DMS 273 treated with DMSO at 0.1 percent for 48 hours (cell line): Measurements from ENCODE around the gene MSTN.
"Not testable (repeated sequence)": the region's sequence is repeated elsewhere in the genome, so short reads cannot be mapped to it uniquely, and the experiment has no call there.

Source experiments
- DNase-seq: peaks from one replicate; lab custom pipeline; 2025; lab: John Stamatoyannopoulos, UW

The MSTN gene

GRCh38 chr2:190063624-190064023 is 1.1 kb upstream of the MSTN start:
- DNase-seq, result no peak

DNA sequence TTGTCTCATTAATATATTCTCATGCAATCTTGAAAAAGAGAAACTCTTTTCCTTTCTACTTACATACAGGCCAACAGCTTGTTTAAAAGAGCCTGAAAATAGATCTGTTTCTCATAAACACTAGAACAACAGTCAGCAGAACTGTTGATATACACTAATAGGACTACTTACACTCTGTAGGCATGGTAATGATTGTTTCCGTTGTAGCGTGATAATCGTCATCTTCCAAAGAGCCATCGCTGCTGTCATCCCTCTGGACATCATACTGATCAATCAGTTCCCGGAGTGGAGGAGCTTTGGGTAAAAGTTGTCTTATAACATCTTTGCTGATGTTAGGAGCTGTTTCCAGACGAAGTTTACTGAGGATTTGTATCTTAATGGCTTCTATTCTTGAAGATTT is 476 bp downstream of the MSTN start:
- DNase-seq, result no peak

DNA sequence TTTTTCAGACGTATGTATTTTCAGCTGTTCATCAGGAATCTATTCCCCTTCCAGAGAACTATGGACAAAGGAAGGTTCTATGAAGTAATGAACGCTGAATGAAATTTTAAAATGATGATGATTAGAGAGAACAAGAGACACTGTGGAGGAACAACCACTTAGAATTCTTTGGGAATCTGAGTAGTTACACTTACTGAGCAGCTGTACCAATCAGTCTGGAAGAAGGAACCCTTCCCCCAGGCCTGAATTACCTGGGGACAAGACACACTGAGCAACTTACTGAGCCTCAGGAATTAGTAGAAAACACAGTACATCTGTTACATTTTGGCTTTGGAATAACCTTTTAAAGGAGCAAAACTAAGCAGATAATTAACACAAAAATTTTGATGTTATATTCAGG is 1.9 kb downstream of the MSTN start:
- no peak for DNase-seq

DNA sequence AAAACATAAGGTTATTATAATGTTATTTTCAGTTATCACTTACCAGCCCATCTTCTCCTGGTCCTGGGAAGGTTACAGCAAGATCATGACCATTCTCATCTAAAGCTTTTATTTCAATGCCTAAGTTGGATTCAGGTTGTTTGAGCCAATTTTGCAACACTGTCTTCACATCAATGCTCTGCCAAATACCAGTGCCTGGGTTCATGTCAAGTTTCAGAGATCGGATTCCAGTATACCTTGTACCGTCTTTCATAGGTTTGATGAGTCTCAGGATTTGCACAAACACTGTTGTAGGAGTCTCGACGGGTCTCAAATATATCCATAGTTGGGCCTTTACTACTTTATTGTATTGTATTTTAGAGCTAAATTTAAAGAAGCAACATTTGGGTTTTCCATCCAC is 2.5 kb downstream of the MSTN start:
- DNase-seq, result no peak

- DNase-seq, result no peak
Observed at GRCh38 chr2:190053426-190053825, 9.1 kb downstream of the MSTN start.

- DNase-seq, result no peak
Observed at GRCh38 chr2:190052307-190052706, 10.2 kb downstream of the MSTN start.

GRCh38 chr2:190051223-190051622 is 11.3 kb downstream of the MSTN start:
- DNase-seq, result no peak

GRCh38 chr2:190050001-190050400 is 12.5 kb downstream of the MSTN start:
- DNase-seq, result no peak

GRCh38 chr2:190044866-190045265 is 17.7 kb downstream of the MSTN start:
- DNase-seq, result no peak

GRCh38 chr2:190043441-190043840 is 19.1 kb downstream of the MSTN start:
- no peak for DNase-seq

DNA sequence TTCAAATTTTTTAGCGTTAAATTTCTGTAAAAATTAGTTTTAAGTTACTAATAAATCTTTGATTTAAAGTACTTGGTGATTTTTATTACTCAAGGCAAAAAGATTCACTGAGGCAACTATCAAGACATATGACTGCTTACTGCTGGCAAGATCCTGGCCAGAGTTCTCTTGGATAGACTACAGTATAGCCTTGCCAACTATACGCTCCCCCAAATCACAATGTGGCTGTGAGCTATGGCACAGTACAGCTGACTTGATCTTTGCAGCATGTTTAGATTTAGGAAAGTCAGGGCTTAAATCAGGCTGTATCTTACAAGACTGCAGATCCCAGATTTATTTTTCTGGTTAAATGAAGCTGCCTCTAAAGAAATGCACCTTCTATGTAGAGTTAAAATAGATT is 26.5 kb downstream of the MSTN start:
- DNase-seq, result no peak

GRCh38 chr2:190034417-190034816 is 28.1 kb downstream of the MSTN start:
- DNase-seq, result not testable (repeated sequence)

- DNase-seq, result no peak
Observed at GRCh38 chr2:190031969-190032618, 30.4 kb downstream of the MSTN start.

DNA sequence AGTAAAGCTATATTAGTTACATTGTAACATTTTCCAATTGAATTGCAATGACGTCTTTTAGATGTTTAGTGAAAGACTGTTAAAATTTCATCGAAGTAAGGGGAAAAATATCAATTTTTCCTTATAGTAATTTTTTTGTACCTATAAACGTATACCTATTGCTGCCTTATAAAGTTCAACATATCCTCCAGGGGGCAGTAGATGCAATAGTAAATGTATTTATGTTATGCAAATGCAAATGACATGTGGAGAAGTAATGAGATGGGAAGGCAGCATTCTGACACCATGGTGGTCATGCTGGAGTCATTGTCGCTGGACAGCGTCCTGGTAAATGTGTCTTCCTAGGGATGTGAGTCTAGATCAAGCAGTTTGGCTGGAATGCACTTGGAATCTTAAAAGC is 38.7 kb downstream of the MSTN start:
- DNase-seq, result peak; percentile 28

- DNase-seq, result no peak
Observed at GRCh38 chr2:190020720-190021119, 41.8 kb downstream of the MSTN start.

- DNase-seq, result no peak
Observed at GRCh38 chr2:190017837-190018236, 44.7 kb downstream of the MSTN start.

GRCh38 chr2:190015969-190016368 is 46.6 kb downstream of the MSTN start:
- not testable (repeated sequence) for DNase-seq
